M059J (cell line): ENCODE measurements around the gene SECISBP2L. TPM values are rescaled to one million over a fixed set of nuclear protein-coding genes. Genes with fewer than 3 reads are reported as not detected.

Source experiments
- DNase-seq: peaks from one replicate; pipeline ENCODE4 v3.0.0-alpha.2; 2012; ENCODE audit warnings: low read depth
- total RNA-seq: library from RNA; depleted of rRNA; stranded (reverse); fragments of >200 nt; shearing (Covaris generic); gene quantifications from 2 replicates; pipeline ENCODE4 v1.2.3, GENCODE V29; 2014; rRNA removed

The SECISBP2L gene
- total RNA-seq, 1 experiment from 2014 or later = 19.7 TPM

- no peak for DNase-seq
Measured at GRCh38 chr15:48964898-48965297, 81.3 kb downstream of the SECISBP2L start.

DNA sequence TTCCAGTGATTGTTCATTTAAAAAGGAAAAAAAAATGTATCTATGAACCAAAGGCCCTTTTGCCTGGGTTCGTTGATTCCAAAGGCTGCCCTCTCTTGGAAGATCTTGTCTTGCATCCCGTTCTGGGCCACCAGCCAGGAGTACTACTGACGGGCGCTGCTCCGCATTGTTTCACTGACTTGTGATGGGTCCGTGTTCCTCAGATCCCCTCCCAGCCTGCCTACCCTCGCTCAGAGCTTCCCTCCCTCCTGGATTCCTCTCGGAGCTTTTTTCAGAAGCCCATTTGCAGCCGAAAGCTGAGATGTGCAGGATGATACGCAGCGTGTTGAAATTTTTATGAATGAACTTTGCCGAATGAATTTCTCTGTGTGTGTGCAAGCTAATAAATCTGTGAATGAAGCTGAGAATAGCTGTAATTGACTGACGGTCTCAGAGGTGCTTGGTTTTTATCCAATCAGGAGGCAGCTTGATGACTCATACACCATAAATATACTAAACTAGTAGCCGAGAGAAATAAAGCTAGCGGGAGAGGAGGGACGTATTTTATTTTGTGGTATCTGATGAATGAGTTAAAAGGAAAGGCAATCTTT is 82.6 kb downstream of the SECISBP2L start, which contains the start of gene SHC4:
SHC4 (minus strand) TSS at position 396 of the 590 bp plus-strand sequence. CDS start 904 bp downstream, outside the sequence.
- DNase-seq = peak; percentile 84

- DNase-seq = peak; percentile 64
Measured at GRCh38 chr15:48962662-48963523, 83.4 kb downstream of the SECISBP2L start.

- DNase-seq = no peak
Measured at GRCh38 chr15:48955967-48956366, 90.3 kb downstream of the SECISBP2L start.

DNA sequence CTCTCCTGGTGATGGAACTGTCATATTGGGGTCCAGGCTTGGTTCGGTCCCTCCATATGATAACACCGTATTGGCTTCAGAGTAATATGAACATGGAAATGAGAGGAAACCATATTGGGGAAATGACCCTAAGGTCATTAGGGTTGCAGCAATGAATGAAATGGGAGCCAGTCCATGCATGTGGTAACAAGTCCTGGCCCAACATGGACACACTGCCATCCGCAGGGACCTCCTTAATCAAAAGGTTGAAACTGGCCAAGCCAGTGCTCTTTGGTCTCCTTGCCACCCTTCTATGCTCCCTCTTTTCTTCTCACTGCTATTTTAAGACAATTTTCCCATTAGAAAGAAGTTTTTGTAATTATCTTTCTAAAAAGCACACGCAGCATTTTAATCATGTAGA is 90.9 kb downstream of the SECISBP2L start:
- DNase-seq = no peak

DNA sequence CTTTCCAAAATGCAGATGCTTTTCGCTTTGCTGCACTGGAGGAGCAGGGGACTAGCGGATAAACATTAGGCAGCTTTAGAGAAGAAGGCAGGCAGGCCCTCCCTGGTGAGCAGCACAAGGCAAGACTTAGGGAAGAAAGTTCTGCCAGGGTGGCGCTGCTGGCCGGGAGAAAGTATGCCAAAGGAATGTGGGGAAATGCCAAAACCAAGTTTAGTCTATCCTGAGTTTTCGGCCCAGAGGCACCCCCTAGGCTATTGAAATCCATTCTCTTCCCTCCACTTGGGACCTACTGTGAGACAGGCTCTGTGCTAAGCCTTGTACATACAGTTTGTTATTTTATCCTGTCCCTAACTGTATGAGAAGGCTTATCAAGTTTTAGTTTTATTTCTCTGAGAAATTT is 91.7 kb downstream of the SECISBP2L start:
- peak; percentile 70 for DNase-seq

- DNase-seq = no peak
Measured at GRCh38 chr15:48946840-48947187, 99.4 kb downstream of the SECISBP2L start.

DNA sequence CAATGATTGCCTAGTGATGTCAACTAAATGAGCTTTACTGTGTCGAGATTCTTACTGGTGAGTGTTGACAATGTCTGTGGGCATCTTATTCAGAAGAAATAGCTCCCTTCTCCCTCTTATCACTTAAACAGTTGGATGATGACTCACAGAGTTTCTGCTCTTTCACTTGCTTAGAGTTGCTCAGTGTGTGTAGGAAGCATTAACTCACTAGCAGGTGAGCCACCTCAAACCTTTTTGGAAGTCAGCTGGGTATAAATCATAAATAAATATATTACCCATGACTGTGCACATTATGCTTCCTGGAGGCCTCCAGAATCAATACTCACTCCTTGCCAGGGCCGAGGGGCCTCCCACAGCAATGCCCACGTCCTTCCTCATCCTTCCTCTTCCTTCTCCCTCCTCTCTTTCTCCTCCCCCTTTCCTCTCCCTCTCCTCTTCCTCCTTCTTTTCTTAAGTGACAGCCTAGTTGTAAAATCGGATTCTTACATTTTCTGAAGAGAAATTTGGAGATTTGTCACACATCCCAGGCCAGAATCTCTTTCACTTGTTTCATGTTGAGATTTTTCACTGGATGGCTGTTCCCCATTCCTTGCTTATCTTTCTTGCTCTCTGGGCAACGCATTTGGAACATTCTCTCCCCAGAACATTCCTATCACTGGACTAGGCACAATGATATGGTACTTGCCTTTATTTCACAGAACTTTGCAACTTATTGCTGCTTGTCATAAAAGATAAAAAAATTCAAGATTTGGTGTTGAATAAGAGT is 100.0 kb downstream of the SECISBP2L start:
- peak; percentile 86 for DNase-seq

GRCh38 chr15:48945386-48945785 is 100.9 kb downstream of the SECISBP2L start:
- no peak for DNase-seq

GRCh38 chr15:48941904-48942303 is 104.3 kb downstream of the SECISBP2L start:
- no peak for DNase-seq

GRCh38 chr15:48940508-48940907 is 105.7 kb downstream of the SECISBP2L start:
- DNase-seq = peak; percentile 97

GRCh38 chr15:48939648-48940047 is 106.6 kb downstream of the SECISBP2L start:
- DNase-seq = peak; percentile 96

Other genes starting within 250 kb of the SECISBP2L start
- gene CEP152, start 235.4 kb downstream of the SECISBP2L start, total RNA-seq = 16.5 and 19.2 TPM in 2 replicates
- 210 and 283 TPM in 2 replicates for gene EID1, start 168.3 kb downstream of the SECISBP2L start, total RNA-seq
- 1.0 and 1.5 TPM in 2 replicates for gene SHC4, start 82.5 kb downstream of the SECISBP2L start, total RNA-seq
- 43.1 and 43.5 TPM in 2 replicates for gene COPS2, start 109.2 kb upstream of the SECISBP2L start, total RNA-seq
- gene GALK2, start 123.8 kb upstream of the SECISBP2L start, total RNA-seq = 29.4 and 46.4 TPM in 2 replicates